Gastroesophageal sphincter (tissue), 3 donors: Measurements from ENCODE around the gene CNNM4.

Source experiments
- EP300 ChIP-seq: sonication (generic); formaldehyde crosslinking; IDR thresholded peaks from one replicate; pipeline ENCODE4 v1.6.1; 2017; ENCODE audit warnings: antibody characterized with exemption, mild to moderate bottlenecking
- POLR2A ChIP-seq, 2 donors: fragments of 450-650 bp; IDR thresholded peaks; one replicate each; pipeline ENCODE4 v1.6.1; 2017; ENCODE audit warnings: antibody characterized with exemption in 2 of 2, mild to moderate bottlenecking in 2 of 2, moderate library complexity in 1 of 2
- POLR2AphosphoS5 ChIP-seq: sonication (generic); formaldehyde crosslinking; IDR thresholded peaks from one replicate; pipeline ENCODE4 v1.6.1; 2017; ENCODE audit warnings: antibody characterized with exemption
- TF ChIP-seq, protein P1 (sequence below), 4 experiments: fragments of 200-600 bp in 2 of 4; fragments of 450-650 bp in 2 of 4; sonication (generic) in 1 of 4; IDR thresholded peaks; one replicate each; pipeline ENCODE4 v1.5.1; 2017 to 2019; ENCODE audit warnings: antibody characterized with exemption in 4 of 4, mild to moderate bottlenecking in 2 of 4, moderate library complexity in 2 of 4

- no peak for TF ChIP-seq POLR2A (IDR thresholded peaks at IDR 0.05)
- TF ChIP-seq, protein P1, sequence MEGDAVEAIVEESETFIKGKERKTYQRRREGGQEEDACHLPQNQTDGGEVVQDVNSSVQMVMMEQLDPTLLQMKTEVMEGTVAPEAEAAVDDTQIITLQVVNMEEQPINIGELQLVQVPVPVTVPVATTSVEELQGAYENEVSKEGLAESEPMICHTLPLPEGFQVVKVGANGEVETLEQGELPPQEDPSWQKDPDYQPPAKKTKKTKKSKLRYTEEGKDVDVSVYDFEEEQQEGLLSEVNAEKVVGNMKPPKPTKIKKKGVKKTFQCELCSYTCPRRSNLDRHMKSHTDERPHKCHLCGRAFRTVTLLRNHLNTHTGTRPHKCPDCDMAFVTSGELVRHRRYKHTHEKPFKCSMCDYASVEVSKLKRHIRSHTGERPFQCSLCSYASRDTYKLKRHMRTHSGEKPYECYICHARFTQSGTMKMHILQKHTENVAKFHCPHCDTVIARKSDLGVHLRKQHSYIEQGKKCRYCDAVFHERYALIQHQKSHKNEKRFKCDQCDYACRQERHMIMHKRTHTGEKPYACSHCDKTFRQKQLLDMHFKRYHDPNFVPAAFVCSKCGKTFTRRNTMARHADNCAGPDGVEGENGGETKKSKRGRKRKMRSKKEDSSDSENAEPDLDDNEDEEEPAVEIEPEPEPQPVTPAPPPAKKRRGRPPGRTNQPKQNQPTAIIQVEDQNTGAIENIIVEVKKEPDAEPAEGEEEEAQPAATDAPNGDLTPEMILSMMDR (IDR thresholded peaks at IDR 0.05): no peak
- no peak for TF ChIP-seq EP300
- no peak for TF ChIP-seq POLR2AphosphoS5
These were observed 92.6 kb downstream of the CNNM4 start for GRCh38 chr2:96853321-96853720.
